Measurements from ENCODE around the gene KIAA0825. TPM values are rescaled to one million over a fixed set of nuclear protein-coding genes. Genes with fewer than 3 reads are reported as not detected.

The KIAA0825 gene
- polyA plus RNA-seq, 3 donors = 0.56 to 1.3 (median 0.89) TPM

DNA sequence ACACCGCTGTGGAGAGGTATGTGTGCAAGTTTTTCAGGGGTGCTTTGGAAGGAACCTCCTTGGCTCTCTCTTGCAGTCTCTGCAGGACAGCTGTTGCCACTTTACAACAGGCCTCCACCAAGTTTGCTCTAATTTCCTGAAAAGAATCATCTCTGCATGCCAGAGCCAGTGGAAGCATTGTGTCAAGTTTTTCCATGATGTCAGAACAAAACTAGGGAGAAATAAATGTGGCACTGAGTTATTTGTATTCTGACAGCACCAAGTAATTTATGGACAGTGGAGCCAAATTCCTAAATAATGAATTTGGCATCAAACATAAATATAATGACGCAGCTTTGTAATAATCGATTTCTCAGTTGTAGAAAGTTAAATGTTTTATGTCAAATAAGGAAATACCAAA lies 146.9 kb downstream of the KIAA0825 start:
- Mint-ChIP-seq H3K27me3 (ENCODE audit: low read depth in 3 of 3) (peaks cover 0 to 2% (median 0%) of the 10 kb centered on the region in 3 donors), H3K4me3 (no peak overlapping the region), H3K36me3 (peaks cover 3 to 6% of the 10 kb centered on the region in 2 donors), H3K9me3 (peaks cover 0 to 6% (median 0%) of the 10 kb centered on the region in 7 donors), H3K4me1 (no peaks in the 10 kb centered on the region), H3K27ac (no peak overlapping the region)
- no peak overlapping the region for H2AFZ ChIP-seq (ENCODE audit: insufficient read depth, low read depth, low read length, poor library complexity, severe bottlenecking)
- H3K9me3 ChIP-seq (replicated peaks in 1 of 2; ENCODE audit: control insufficient read depth in 1 of 2, insufficient read depth in 1 of 2, low read length in 2 of 2) = no peaks in the 10 kb centered on the region
- H3K4me3 ChIP-seq (replicated peaks in 1 of 3; ENCODE audit: low read depth in 2 of 3, low read length in 3 of 3) = no peak overlapping the region
- WGBS (ENCODE audit: insufficient coverage) = no CpG with 5 or more reads among the region's 3 CpGs
- H4K20me1 ChIP-seq (ENCODE audit: insufficient read depth, low read length) = no peaks in the 10 kb centered on the region
- intact Hi-C loops (cut with micrococcal nuclease) = no loop called here
- no peaks in the 10 kb centered on the region for H3K27me3 ChIP-seq (ENCODE audit: control insufficient read depth in 2 of 2, insufficient read depth in 2 of 2, low read length in 2 of 2)
- no peaks in the 10 kb centered on the region for H3K4me1 ChIP-seq (ENCODE audit: control insufficient read depth in 1 of 2, insufficient read depth in 2 of 2, low read length in 2 of 2)
- TF ChIP-seq, protein P1, sequence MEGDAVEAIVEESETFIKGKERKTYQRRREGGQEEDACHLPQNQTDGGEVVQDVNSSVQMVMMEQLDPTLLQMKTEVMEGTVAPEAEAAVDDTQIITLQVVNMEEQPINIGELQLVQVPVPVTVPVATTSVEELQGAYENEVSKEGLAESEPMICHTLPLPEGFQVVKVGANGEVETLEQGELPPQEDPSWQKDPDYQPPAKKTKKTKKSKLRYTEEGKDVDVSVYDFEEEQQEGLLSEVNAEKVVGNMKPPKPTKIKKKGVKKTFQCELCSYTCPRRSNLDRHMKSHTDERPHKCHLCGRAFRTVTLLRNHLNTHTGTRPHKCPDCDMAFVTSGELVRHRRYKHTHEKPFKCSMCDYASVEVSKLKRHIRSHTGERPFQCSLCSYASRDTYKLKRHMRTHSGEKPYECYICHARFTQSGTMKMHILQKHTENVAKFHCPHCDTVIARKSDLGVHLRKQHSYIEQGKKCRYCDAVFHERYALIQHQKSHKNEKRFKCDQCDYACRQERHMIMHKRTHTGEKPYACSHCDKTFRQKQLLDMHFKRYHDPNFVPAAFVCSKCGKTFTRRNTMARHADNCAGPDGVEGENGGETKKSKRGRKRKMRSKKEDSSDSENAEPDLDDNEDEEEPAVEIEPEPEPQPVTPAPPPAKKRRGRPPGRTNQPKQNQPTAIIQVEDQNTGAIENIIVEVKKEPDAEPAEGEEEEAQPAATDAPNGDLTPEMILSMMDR (IDR thresholded peaks at IDR 0.05) = no peak
- no peak overlapping the region for H3K9ac ChIP-seq (ENCODE audit: insufficient read depth, low read length, poor library complexity, severe bottlenecking)
- DNase-seq = no peak
- no peaks in the 10 kb centered on the region for H3K79me2 ChIP-seq (ENCODE audit: insufficient read depth, low read length)
- no peaks in the 10 kb centered on the region for H3K36me3 ChIP-seq (replicated peaks in 1 of 2; ENCODE audit: control insufficient read depth in 1 of 2, insufficient read depth in 2 of 2, low read length in 2 of 2)
- H3K27ac ChIP-seq (ENCODE audit: low read depth in 1 of 2, low read length in 2 of 2) = no peak overlapping the region
- no peak overlapping the region for H3K4me2 ChIP-seq (replicated peaks; ENCODE audit: extremely low read depth, low read length, poor library complexity, severe bottlenecking)

DNA sequence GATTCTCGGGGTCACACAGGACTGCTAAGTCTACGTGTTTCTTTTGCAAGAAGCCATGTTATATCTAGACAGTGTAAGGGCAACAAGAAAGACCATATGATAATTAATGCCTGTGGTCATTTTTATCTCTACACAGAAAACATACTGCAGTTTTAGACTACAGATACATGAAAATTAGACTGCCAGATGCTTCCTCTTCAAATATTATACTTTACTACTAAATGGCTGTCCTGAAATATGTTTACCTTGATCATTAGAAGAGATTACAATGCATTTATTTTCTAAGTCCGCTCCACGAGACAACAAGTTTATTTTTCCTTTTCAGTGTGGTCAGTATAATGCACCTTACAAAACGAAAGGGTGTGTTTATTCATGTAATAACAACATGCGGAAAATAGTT lies 147.6 kb downstream of the KIAA0825 start:
- WGBS (ENCODE audit: insufficient coverage) = no CpG with 5 or more reads among the region's 6 CpGs
- Mint-ChIP-seq H3K27me3 (ENCODE audit: low read depth in 3 of 3) (no peaks in the 10 kb centered on the region), H3K4me1 (no peaks in the 10 kb centered on the region), H3K4me3 (no peak overlapping the region), H3K27ac (no peak overlapping the region), H3K36me3 (peaks cover 3% of the 10 kb centered on the region in 2 donors), H3K9me3 (peaks cover 0 to 6% (median 0%) of the 10 kb centered on the region in 7 donors)
- H3K27me3 ChIP-seq (ENCODE audit: control insufficient read depth in 2 of 2, insufficient read depth in 2 of 2, low read length in 2 of 2) = no peaks in the 10 kb centered on the region
- H2AFZ ChIP-seq (ENCODE audit: insufficient read depth, low read depth, low read length, poor library complexity, severe bottlenecking) = no peak overlapping the region
- intact Hi-C loops (cut with micrococcal nuclease) = no loop called here
- no peak for DNase-seq
- H3K4me2 ChIP-seq (replicated peaks; ENCODE audit: extremely low read depth, low read length, poor library complexity, severe bottlenecking) = no peak overlapping the region
- no peak overlapping the region for H3K27ac ChIP-seq (ENCODE audit: low read depth in 1 of 2, low read length in 2 of 2)
- H3K9me3 ChIP-seq (replicated peaks in 1 of 2; ENCODE audit: control insufficient read depth in 1 of 2, insufficient read depth in 1 of 2, low read length in 2 of 2) = no peaks in the 10 kb centered on the region
- TF ChIP-seq, protein P1 (IDR thresholded peaks at IDR 0.05) = no peak
- H3K9ac ChIP-seq (ENCODE audit: insufficient read depth, low read length, poor library complexity, severe bottlenecking) = no peak overlapping the region
- H3K36me3 ChIP-seq (replicated peaks in 1 of 2; ENCODE audit: control insufficient read depth in 1 of 2, insufficient read depth in 2 of 2, low read length in 2 of 2) = no peaks in the 10 kb centered on the region
- no peak overlapping the region for H3K4me3 ChIP-seq (replicated peaks in 1 of 3; ENCODE audit: low read depth in 2 of 3, low read length in 3 of 3)
- no peaks in the 10 kb centered on the region for H4K20me1 ChIP-seq (ENCODE audit: insufficient read depth, low read length)
- no peaks in the 10 kb centered on the region for H3K4me1 ChIP-seq (ENCODE audit: control insufficient read depth in 1 of 2, insufficient read depth in 2 of 2, low read length in 2 of 2)
- no peaks in the 10 kb centered on the region for H3K79me2 ChIP-seq (ENCODE audit: insufficient read depth, low read length)

Measured in CD14-positive monocyte (primary cell).